Activated naive CD4-positive, alpha-beta T cell treated with Interleukin-2 at 50 U/mL for 16 hours (primary cell): Measurements from ENCODE around the gene A4GNT.
"Not testable (repeated sequence)": the region's sequence is repeated elsewhere in the genome, so short reads cannot be mapped to it uniquely, and the experiment has no call there.

Experiments
- DNase-seq: peaks from one replicate; pipeline ENCODE4 v3.0.0-alpha.2; 2020

Gene A4GNT

GRCh38 chr3:138132239-138132638 is at the start of gene A4GNT:
TSS of gene A4GNT (minus strand) at chr3:138132390. CDS start at chr3:138131256, 1,134 bp downstream.
- no peak for DNase-seq

GRCh38 chr3:138180375-138181029 is 48.3 kb upstream of the A4GNT start:
- peak; percentile 22 for DNase-seq

DNA sequence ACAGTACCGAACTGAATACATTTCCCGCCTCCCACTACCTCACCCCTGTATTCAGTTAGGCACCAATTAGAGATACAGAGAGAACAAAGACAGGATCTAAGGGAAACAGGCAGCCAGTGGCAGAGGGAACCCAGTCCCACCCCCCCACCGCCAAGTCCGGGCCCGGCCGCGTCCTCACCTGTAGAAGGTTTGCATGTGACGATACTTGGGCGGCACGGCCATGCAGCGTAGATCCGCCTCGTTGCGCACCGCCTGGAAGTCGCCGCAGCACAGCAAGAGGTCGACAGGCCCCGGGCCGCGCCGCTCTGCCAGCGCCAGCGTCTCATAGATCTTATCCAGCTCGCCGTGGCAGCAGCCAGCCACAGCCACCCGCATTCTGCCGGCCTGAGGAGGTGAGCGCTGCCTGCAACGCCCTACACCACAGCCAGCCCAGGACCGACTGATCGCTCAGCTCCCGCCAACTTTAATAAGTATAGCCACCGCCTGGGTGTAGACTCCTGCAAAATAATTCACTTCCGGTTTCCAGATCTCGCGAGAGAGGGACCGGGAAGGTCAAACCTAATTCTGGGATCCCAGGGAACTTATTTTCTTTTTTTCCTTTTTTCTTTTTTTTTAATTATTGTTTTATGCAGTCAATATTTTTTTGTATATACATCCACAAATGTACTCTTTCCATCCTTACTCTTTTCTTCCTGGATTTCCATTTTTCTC is 42.4 kb upstream of the A4GNT start, which contains the start of gene DBR1:
Gene DBR1, minus strand, starts transcription at position 501 of the 711 bp plus-strand sequence. Its CDS starts 126 bp downstream, at position 375.
- peak; percentile 70 for DNase-seq

GRCh38 chr3:138173769-138174420 is 41.7 kb upstream of the A4GNT start:
- no peak for DNase-seq

DNA sequence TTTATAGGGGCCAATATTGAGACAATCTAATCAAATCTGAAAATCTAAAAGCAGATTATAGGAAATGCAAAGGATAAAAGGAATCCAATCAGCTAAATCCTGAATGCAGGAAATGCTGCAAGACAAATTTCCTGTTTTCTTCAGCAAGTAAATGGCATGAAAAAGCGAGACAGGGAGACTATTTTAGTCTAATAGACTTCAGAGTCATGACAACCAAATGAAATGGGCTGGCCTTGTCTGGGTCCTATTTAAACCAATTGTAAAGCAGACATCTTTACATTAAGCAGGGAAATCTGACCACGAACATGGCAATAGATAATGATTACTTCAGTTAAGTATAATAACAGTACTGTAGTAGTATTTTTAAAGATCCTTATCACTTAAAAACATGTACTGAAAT is 40.4 kb upstream of the A4GNT start:
- no peak for DNase-seq

- no peak for DNase-seq
These were observed 32.9 kb upstream of the A4GNT start for GRCh38 chr3:138165061-138165460.

GRCh38 chr3:138157743-138158142 is 25.6 kb upstream of the A4GNT start:
- DNase-seq, result no peak

DNA sequence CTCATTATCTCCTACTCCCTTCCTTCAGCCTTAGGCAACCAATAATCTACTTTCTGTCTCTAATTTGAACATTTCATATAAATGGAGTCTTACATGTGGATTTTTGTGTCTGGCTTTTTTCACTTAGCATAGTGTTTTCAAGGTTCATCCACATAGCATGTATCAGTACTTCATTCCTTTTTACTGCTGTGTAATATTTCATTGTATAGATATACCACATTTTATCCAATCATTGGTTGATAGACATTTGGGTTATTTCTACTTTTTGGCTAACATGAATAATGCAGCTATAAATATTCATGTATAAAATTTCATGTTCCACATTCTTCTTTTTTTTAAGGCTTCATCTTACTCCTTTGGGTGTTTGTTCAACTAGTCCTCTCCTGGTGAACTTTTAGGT is 22.3 kb upstream of the A4GNT start:
- no peak for DNase-seq

DNA sequence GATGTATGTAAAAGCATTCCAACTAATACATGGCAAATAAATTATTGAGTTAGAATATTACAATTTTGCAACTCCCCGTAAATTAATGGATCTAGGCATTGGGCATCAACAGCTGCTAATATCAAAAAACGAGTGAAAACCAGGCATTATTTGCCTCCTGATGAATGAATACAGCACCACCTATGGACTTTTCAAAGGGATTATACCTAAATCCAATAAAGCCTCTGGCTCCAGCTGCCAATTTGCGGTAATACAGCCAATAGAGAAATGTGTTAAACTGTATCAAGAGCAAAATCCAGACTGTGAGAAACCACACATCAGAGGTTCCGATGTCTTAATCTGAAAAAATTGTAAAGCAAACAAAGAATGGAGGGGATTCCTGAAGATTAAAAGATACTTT is 16.3 kb upstream of the A4GNT start:
- no peak for DNase-seq

- DNase-seq, result not testable (repeated sequence)
These were observed 10.0 kb upstream of the A4GNT start for GRCh38 chr3:138142181-138142580.

DNA sequence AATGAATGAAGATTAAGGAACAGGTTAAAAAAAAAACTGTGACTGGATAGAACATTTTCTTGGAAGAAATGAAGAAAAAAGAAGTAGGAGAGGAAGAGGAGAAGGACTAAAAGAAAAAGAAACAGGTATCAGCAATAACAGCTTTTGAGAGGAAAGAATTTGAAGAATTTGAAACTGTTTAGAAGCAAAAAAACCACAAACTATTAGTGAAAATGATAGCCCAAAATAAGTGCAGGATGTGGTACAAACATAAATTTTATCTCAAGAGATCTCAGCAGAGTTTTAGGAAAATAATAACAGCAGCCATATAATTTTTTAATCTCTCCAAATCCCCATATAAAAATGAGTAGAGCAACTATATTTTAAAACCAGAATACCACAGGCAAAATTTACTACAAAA is 8.8 kb upstream of the A4GNT start:
- DNase-seq, result no peak

DNA sequence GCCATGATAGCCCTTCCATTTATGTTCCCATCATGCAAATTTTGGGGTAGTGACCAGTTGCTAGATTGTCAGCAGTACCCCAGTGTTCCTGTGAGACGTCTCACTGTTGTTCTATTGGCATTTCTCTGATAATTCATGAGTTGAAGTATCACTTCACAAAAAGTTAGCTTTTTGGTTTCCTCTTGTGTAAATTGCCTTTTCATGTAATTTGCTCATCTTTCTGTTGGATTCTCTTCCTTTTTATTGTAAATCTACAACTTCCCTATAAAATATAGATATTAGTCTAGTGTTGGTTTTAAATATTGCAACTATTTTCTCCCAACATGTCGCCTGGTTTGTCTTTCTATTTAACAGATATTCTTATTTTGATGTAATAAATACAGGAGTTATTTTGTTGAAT is 7.5 kb upstream of the A4GNT start:
- DNase-seq, result no peak

- no peak for DNase-seq
These were observed 5.7 kb upstream of the A4GNT start for GRCh38 chr3:138137861-138138260.

GRCh38 chr3:138136201-138136600 is 4.0 kb upstream of the A4GNT start:
- no peak for DNase-seq

GRCh38 chr3:138135833-138136194 is 3.6 kb upstream of the A4GNT start:
- DNase-seq, result no peak

DNA sequence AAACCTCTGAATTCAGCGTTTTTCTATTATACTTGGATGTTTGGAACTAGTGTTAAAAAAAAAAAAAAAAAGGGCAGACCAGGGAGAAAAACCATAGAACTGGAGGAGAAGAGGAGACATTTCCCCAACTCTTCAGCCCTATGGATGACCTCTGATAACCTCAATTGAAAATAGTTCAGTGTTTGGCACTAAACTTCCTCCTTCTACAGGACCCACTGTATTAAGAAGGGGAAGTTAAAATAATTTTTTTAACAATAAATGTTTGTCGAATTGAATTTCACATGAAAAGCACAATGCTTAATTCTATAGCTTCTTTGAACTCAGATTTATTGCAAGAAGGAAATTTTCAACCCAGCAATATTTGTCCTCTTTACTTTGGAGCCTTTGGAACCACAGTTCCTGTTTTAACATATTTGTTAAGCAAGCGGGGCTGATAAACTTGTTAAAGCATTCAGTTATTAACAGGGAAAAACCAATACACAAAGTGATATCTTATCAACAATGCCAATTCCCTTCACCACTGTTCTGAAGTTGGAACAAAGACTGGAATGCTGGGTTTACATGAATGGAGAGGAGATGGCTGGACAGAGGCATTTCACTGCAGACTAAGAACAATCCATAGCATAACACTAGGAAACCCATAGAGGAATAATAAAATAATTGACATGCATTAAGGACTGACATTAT is 3.1 kb upstream of the A4GNT start:
- no peak for DNase-seq

DNA sequence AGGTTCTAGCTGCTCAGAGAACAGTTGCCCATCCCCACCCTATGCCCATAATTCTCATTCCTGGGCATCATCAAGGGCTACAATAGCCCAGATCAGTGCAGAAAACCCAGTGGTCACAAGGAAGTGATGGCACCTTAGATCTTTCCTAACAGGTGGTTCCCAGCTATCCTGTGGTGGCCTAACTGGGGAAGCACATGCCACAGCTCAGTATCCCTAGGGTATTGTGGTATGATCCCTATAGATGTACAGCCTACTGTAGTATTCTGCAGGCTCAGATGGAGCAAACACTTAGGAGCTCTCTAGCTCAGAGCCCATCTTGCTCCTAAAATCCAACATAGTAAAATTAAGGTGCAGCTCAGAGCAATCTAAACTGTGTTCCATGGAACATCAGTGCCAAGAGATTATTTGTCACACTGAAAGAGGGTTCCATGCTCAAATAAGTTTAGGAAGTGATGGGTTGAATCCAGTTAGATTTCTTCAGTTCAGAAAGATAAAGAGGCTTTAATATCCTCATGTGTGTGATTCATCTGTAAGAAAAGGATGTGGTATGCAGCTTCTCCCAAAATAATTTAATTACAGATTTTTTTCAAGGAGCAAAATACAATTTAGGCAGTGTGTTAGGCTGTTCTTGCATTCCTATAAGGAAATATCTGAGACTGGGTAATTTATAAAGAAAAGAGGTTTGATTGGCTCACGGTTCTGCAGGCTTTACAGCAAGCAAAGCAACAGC is 4.4 kb downstream of the A4GNT start:
- DNase-seq, result no peak

- no peak for DNase-seq
These were observed 6.5 kb downstream of the A4GNT start for GRCh38 chr3:138125548-138126221.

GRCh38 chr3:138124706-138125355 is 7.4 kb downstream of the A4GNT start:
- no peak for DNase-seq

DNA sequence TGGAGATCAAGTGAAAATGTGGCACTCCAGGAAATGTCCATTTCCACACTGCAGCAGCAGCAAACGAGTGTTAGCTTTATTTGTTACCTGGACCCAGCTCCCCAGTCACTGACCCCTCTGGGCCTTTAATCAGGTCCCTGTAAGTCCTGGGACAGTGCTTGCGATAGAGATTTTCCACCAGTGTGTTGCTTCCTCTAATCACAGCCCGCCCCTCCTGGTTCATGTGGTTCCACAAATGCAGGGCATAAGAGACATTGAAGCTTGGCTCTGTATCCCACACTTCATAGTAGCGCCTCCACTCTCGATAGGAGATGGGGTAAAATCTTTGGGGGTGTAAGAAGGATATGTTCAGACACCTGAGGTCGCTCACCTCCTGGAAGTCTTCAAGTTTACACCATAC is 8.0 kb downstream of the A4GNT start:
- no peak for DNase-seq

DNA sequence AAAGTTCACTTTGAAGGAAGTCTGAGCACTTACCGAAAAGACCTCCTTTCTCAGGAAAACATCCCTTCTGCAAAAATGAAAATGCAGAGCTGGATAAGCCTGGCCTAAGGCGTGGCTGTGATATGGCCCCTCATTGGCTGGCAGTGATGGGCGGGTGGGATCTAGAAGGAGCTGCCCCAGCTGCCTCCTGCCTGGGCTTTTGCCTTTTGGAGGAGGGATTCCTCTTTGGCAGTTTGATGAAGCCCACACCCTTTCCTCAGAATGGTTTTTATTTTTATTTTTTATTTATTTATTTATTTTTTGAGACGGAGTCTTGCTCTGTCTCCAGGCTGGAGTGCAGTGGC is 12.8 kb downstream of the A4GNT start:
- no peak for DNase-seq
